Measurements from ENCODE around the gene CNST.
"Not testable (repeated sequence)": the region's sequence is repeated elsewhere in the genome, so short reads cannot be mapped to it uniquely, and the experiment has no call there.

CNST gene

DNA sequence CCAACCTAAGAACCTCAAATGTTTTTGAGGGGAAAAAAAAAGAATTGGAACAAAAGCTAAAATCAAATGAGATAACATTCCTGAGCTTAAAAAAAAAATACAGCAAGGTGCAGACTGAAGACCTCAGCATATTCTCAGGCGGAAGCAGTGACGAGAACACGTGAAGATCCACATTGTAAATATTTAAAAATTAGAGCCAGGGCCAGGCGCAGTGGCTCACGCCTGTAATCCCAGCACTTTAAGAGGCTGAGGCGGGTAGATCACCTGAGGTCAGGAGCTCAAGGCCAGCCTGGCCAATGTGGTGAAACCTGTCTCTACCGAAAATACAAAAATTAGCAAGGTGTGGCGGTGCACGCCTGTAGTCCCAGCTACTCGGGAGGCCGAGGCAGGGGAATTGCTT lies 15.9 kb upstream of the CNST start:
- CTCF ChIA-PET = no interaction called here
- POLR2A ChIA-PET (ENCODE audit: low non-redundant PET) = interaction anchor here (0.7 kb wide), 1 partner anchor 897 kb away, joined by 5 read pairs; no protein-coding TSS in a partner anchor

DNA sequence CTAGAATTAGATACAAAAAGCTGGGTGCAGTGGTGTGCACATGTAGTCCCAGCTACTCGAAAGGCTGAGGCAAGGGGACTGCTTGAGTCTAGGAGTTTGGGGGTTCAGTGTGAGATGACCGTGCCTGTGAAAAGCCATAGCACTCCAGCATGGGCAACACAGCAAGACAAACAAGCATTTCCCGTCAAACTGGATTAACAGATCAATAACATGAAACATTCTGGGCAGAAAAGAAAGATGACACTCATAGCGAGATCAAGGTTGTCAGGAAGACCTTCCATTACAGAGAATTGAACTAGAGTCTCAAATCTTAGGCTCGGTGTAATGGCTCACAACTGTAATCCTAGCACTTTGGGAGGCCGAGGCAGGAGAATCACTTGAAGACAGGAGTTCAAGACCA lies 14.1 kb upstream of the CNST start:
- H3K27ac ChIP-seq = no peak overlapping the region
- POLR2A ChIA-PET (ENCODE audit: low non-redundant PET) = no interaction called here
- DNase-seq (ENCODE audit: low spot score) = no peak
- TF ChIP-seq, protein P1, sequence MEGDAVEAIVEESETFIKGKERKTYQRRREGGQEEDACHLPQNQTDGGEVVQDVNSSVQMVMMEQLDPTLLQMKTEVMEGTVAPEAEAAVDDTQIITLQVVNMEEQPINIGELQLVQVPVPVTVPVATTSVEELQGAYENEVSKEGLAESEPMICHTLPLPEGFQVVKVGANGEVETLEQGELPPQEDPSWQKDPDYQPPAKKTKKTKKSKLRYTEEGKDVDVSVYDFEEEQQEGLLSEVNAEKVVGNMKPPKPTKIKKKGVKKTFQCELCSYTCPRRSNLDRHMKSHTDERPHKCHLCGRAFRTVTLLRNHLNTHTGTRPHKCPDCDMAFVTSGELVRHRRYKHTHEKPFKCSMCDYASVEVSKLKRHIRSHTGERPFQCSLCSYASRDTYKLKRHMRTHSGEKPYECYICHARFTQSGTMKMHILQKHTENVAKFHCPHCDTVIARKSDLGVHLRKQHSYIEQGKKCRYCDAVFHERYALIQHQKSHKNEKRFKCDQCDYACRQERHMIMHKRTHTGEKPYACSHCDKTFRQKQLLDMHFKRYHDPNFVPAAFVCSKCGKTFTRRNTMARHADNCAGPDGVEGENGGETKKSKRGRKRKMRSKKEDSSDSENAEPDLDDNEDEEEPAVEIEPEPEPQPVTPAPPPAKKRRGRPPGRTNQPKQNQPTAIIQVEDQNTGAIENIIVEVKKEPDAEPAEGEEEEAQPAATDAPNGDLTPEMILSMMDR (conservative IDR thresholded peaks at IDR 0.05; ENCODE audit: low read depth) = no peak
- CTCF ChIA-PET = no interaction called here

More for the DNA sequence above, 15.9 kb upstream of the CNST start:
- no peak overlapping the region for H3K27ac ChIP-seq
- TF ChIP-seq, protein P1 (conservative IDR thresholded peaks at IDR 0.05; ENCODE audit: low read depth) = no peak
- DNase-seq (ENCODE audit: low spot score) = no peak

DNA sequence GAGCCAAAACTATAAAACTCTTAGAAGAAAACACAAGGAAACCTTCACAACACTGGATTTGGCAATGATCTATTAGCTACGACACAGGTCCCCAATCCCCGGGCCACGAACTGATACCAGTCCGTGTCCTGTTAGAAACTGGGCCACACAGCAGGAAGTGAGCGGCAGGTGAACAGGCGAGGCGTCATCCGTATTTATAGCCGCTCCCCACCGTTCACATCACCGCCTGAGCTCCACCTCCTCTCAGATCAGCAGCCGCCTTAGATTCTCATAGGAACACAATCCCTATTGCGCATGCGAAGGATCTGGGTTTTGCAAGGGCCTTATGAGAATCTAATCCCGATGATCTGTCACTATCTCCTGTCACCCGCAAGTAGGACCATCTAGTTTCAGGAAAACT lies 12.1 kb upstream of the CNST start:
- ChIA-PET POLR2A (ENCODE audit: low non-redundant PET) (no interaction called here), CTCF (no interaction called here)
- DNase-seq (ENCODE audit: low spot score) = no peak
- H3K27ac ChIP-seq = no peak overlapping the region
- TF ChIP-seq, protein P1 (conservative IDR thresholded peaks at IDR 0.05; ENCODE audit: low read depth) = no peak

DNA sequence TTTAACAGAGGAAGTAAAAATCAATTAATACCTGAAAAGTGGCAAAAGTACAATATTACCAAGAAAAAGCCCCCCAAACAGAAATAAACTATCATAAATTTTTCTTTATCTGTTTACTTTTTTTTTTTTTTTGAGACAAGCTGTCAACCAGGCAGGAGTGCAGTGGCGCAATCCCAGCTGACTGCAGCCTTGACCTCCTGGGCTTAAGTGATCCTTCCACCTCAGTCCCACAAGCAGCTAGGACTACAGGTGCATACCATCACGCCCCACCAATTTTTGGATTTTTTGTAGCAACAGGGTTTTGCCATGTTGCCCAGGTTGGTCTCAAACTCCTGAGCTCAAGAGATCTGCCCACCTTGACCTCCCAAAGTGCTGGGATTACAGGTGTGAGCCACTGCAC lies 8.2 kb upstream of the CNST start:
- TF ChIP-seq, protein P1 (conservative IDR thresholded peaks at IDR 0.05; ENCODE audit: low read depth) = no peak
- no peak overlapping the region for H3K27ac ChIP-seq
- CTCF ChIA-PET = no interaction called here
- no peak for DNase-seq (ENCODE audit: low spot score)
- POLR2A ChIA-PET (ENCODE audit: low non-redundant PET) = no interaction called here

DNA sequence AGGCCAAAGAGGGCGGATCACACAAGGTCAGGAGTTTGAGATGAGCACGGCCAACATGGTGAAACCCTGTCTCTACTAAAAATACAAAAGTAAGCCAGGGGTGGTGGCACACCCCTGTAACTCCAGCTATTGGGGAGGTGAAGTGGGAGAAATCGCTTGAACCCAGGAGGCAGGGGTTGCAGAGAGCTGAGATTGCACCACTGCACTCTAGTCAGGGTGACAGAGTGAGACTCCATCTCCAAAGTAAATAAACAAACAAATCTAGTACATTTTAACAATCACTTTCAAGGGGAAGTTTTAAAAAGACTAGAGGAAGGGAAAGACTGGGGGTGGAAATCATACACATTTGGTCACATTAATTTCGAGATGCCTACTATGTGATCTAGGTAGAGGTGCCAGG lies 6.9 kb upstream of the CNST start:
- POLR2A ChIA-PET (ENCODE audit: low non-redundant PET) = no interaction called here
- CTCF ChIA-PET = interaction anchor here (1.1 kb wide), 1 partner anchor 150 kb away, joined by 3 read pairs; no protein-coding TSS in a partner anchor

GRCh38 chr1:246560833-246561232 lies 5.4 kb upstream of the CNST start:
- DNase-seq (ENCODE audit: low spot score); CTCF ChIA-PET; POLR2A ChIA-PET (ENCODE audit: low non-redundant PET); H3K27ac ChIP-seq: not testable (repeated sequence)

More for the DNA sequence above, 6.9 kb upstream of the CNST start:
- DNase-seq (ENCODE audit: low spot score) = no peak
- TF ChIP-seq, protein P1 (conservative IDR thresholded peaks at IDR 0.05; ENCODE audit: low read depth) = no peak
- H3K27ac ChIP-seq = no peak overlapping the region

DNA sequence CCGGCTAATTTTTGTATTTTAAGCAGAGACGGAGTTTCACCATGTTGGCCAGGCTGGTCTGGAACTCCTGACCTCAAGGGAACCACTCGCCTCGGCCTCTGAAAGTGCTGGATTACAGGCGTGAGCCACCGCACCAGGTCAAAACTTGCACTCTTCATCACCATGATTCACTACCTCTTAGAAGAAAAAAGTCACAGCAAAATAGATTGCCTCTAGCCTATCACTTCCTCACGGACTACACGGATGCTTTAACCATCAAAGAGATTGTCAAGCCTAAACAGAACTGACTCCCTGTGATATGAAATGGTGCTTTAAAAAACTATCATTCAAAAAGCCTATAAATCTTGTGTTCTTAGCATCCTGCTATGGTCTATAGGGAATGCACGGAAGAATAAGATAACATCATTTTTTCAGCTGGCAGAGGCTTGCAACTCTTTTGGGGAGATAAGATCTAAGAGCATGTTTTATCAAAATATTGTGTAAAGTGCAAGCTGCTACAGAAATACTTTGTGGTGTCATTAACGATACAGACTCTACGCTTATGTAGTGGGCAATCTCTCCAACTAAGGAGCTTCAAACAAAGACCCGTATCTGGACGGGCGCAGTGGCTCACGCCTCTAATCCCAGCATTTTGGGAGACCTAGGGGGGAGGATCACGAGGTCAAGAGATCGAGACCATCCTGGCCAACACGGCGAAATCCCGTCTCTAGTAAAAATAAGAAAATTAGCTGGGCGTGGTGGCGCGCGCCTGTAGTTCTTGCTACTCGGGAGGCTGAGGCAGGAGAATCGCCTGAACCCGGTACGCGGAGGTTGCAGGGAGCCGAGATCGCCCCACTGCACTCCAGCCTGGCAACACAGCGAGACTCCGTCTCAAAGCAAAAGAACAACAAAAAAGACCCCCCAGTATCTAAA lies 1.2 kb upstream of the CNST start:
- CTCF ChIA-PET = no interaction called here
- DNase-seq (ENCODE audit: low spot score) = no peak
- TF ChIP-seq, protein P1 (conservative IDR thresholded peaks at IDR 0.05; ENCODE audit: low read depth) = no peak
- peak overlapping the region; percentile 93 for H3K27ac ChIP-seq
- POLR2A ChIA-PET (ENCODE audit: low non-redundant PET) = no interaction called here
